GM10847 (cell line): ENCODE results near the gene SBNO2.

Experiments used
- POLR2A ChIP-seq: IDR thresholded peaks from 2 replicates; pipeline ENCODE4 v1.6.1; 2011; ENCODE audit not compliant: insufficient read length; ENCODE audit errors: extremely low read depth

SBNO2 gene

GRCh38 chr19:1154731-1155351, 19.2 kb downstream of the SBNO2 start:
- TF ChIP-seq POLR2A = no peak

DNA sequence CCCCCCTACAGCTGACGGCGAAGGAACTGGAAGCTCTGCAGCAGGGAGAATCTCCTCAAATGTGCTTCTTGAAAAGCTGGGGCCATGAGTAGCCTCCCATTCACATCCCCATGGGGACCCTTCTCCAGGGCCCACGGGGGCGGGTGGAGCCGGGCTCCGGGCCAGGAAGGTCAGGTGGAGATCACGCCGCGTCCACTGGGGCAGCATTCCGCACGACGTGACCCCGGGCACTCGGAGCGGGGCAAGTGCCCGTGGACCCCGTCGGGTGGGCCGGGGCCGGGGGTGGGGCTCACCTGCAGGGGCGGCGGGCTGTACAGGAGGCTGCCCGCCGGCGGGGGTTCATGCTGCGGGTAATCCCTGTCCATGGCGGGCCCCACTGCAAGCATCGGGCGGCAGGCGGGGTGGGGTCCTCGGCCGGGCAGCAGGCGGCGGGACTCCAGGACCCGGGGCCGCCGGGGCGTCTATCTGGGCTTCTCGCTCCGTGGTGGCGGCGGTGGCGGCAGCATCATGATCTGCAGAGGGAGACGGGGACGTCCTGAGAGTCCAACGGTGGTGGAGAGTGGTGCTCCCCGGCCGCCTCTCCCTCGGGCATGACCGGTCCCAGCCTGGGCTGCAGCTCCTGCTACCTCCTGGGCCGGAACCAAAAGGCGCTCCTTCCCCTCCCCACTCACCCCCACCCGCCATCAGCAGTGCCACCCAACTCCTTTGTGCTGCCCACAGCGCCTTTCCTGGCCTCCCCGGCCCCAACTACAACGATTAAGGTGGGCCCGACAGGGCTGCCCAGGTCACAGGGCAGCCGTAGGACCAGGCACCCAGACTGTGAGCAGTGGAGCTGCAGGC, 20.0 kb downstream of the SBNO2 start:
- TF ChIP-seq POLR2A = no peak

DNA sequence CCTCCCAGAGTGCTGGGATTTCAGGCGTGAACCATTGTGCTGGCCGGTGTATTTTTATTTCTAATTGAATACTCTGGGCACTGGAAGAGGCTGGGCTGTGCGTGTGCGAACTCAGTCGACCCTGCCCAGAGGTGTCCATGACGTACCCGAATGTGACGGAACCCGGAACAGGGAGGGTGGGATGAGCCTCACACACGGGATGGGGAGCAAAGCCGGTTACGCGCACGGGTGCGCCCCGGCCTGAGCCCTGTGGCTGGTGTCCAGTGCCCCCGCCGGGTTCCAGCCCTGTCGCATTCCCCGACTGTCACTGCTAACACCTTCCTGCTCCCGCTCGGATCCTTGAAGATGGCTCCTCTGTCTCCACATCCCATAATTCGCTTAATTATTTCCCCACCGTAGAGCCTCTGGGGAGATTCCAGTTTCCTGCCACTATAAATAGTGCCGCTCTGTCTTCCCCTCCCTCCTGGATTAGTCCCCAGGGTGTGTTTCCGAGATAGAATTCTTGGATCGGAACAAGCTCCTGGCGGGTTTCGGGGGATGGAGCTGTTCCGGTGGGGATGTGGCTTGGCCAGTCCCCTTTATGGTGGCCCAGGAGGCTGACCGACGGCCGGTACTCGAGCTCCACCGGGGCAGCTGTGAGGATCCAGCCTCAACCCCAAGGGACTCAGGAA, 22.0 kb downstream of the SBNO2 start:
- TF ChIP-seq POLR2A = no peak

DNA sequence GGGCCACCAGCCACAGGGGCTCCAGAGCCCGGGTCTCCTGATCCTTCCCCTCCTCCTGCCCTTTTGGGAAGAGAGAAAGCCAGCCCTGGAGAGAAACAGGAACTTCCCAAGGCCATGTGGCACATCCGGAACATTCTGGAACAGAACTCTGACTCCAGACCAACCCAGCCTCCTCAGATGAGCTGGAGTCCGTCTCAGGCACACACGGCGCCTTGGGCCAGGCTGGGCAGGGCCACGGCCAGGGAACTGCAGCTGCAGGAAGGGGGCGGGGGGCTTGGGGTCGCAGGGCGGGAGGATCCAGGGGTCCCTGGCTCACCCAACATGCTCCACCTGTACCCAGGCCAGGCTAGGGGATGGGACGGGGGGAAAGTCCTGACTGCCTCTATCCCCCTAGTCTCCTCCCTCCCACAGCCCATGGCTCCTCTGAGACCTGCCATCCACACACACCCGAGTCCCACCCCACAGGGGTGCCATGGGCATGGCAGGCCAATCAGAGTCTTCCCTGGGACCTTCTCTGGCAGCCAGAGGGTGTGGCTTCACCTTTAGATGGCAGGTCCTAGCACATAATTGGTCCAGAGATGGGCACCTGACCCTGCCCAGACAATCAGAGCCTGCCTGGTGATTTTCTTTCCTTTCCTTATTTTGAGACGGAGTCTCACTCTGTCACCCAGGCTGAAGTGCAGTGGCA, 22.9 kb downstream of the SBNO2 start:
- no peak for TF ChIP-seq POLR2A

DNA sequence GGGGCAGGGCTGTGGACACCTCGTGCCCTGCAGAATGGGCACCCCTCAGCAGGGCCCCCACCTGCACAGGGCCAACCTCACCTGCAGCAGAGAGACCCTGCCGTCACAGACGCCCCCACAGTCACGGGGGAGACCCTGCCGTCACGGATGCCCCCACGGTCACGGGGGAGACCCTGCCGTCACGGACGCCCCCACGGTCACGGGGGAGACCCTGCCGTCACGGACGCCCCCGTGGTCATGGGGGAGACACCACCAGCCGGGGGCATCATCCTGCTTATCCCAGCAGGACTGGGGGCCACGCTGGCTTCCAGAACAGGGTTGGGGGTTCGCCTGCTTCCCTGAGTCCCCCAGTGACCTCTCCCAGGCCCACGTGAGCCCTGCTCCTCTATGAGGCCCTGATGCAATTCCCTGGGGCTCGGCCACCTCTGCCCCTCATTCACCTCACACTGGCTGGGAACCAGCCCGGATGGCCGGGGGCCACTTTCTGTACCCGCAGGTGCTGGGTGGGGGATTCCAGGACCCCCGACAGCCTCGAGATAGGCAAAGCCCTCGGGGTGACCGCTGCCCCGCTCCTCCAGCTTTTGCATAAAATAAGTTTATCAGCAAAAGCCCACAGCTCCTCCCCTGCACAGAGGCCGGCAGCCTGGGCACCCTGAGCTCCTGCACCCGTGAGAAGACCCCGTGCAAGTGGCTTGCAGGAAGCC, 23.6 kb downstream of the SBNO2 start:
- TF ChIP-seq POLR2A = no peak

DNA sequence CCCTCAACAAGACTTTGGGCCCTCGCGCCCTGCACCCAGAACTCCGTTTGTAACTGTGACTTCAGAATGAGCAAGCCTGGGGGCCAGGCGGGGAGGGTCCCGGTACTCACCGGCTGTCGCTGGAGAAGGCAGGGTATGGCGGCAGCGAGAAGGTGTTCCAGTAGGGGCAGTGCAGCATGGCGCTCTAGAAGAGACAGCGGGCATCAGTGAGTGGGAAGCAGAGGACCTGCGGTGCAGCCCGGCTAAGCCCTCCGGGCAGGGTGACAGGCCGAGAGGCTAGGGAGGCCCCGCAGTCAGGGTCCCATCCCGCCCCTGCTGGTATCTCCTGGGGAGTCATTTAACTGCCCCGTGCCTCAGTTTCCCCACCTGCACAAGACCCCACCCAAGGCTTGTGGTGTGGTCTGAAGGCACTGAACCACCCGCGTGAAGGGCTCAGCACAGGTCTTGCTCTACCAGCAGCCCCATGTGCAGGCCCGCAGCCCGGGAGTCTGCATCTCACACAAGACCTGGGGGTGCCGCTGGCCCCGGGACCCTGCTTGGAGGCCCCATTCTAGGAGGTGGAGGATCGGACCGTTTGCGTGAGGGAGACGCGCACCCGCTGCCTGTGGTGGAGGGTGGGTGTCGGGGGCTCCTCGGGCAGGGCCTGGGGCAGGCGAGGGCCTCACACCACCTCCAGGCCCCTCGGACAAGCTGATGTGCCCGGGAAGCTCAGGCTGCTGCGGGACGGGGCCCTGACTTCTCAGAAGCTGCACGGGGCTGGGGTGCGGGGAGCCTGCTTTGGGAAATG, 24.6 kb downstream of the SBNO2 start:
- TF ChIP-seq POLR2A = no peak

- no peak for TF ChIP-seq POLR2A
Measured at GRCh38 chr19:1147934-1148549, 26.0 kb downstream of the SBNO2 start.

DNA sequence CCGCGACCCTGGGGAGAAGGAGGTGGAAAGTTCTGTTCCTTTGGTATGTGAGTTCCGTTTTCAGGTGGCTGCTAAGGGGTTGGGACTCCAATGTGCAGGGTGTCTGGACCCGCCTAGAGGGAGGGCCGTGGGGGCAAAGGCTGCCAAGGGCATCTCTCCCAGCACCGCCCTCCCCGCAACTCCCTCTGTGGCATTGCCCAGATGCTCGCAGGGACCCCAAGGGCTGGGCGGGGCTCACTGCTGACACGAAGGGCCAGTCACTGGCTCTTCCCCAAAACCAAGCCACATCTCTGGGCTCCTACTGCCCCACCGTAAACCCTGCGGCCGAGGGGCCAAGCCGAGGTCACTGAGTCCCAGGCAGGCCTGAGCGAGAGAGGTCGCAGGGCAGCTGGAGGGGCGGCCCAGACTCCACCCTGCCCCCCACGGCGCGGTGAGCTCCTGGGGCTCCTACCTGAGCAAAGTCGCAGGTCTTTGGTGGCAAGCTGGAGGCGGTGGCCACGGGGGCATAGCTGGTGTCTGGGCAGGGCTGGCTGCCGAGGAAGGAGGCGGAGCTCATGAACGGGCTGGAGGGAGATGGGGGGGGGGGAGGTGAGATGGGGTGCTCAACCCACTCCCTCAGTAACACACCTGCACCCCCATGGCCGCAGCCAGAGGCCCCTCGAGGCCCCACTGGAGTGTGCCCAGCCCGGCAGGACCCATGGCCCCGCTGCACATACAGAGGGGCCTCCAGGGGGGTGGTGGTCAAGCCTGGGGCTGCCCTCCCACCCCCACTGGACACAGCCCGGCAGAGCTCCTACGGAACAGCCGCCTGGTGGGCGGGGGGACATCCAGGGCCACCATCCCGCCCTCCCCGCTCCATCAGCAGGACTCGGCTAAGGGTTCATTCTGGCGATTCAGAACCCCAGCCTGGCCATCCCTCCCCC, 26.9 kb downstream of the SBNO2 start:
- no peak for TF ChIP-seq POLR2A

DNA sequence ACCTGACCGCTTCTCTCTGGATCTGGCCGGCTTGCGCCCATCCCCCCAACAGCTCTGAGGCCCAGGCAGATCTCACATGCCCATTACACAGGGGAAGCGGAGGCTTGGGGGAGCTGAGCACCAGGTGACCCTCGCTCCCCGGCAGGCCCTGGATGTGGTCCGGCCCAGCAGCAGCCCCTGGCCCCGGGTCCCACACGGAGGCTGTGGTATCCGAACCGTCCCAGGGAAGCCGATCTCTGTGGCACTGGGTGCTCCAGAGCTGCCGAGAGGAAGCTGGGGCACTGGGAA, 27.7 kb downstream of the SBNO2 start:
- TF ChIP-seq POLR2A = no peak

GRCh38 chr19:1145635-1146411, 28.2 kb downstream of the SBNO2 start:
- TF ChIP-seq POLR2A = no peak

DNA sequence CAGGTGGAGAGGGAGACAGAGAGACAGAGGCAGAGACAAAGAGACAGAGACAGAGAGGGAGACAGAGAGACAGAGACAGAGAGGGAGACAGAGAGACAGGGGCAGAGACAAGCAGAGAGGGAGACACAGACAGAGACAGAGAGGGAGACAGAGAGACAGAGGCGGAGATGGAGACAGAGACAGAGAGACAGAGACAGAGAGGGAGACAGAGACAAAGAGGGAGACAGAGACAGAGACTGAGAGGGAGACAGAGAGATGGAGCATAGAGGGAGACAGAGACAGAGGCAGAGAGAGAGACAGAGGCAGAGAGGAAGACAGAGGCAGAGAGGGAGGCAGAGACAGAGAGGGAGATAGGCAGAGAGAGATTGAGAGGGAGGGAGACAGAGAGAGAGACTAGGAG, 29.3 kb downstream of the SBNO2 start:
- no peak for TF ChIP-seq POLR2A

GRCh38 chr19:1143828-1144399, 30.2 kb downstream of the SBNO2 start:
- TF ChIP-seq POLR2A = no peak
